Neuron (in vitro differentiated cells): Measurements from ENCODE around the gene DRAM2.

Source experiments
- H2AFZ ChIP-seq: one replicate; pipeline ENCODE4 v1.6.1; 2013; ENCODE audit warnings: low read depth, mild to moderate bottlenecking, inconsistent platforms, low read length, moderate library complexity
- H3K27me3 ChIP-seq: one replicate; pipeline ENCODE4 v1.6.1; 2013; ENCODE audit warnings: low read length; ENCODE audit not compliant: insufficient read depth
- H3K36me3 ChIP-seq: one replicate; pipeline ENCODE4 v1.6.1; 2013; ENCODE audit warnings: low read length; ENCODE audit not compliant: insufficient read depth
- H3K4me1 ChIP-seq: one replicate; pipeline ENCODE4 v1.6.1; 2013; ENCODE audit warnings: low read length; ENCODE audit not compliant: insufficient read depth
- H3K4me3 ChIP-seq: 2 replicates; pipeline ENCODE4 v1.5.1; 2013; ENCODE audit warnings: mild to moderate bottlenecking, low read length, moderate library complexity
- H3K9me3 ChIP-seq: one replicate; pipeline ENCODE4 v1.6.1; 2013; ENCODE audit warnings: low read length

DRAM2 gene

DNA sequence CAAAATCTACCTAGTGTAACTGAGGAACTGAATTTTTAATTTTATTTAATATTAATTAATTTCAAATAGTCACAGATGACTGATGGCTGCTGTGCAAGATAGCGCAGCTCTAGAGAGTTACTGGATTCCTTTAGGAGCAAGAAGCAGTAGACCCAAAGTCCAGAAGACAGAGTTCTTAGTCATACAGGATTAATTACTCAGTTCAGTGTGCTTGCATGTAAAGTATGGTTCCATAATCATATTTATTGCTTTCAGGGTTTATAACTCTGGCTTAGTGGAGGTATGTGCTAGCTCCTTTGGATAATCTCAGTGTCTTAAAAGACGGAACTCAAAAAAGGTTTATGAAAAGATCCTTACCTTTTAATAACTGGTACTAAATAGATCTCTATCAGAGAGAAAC is 17.5 kb upstream of the DRAM2 start:
- Histone ChIP-seq H3K36me3 (peaks cover 28% of the 10 kb centered on the region), H3K4me3 (no peak overlapping the region), H3K9me3 (peaks cover 5% of the 10 kb centered on the region)

DNA sequence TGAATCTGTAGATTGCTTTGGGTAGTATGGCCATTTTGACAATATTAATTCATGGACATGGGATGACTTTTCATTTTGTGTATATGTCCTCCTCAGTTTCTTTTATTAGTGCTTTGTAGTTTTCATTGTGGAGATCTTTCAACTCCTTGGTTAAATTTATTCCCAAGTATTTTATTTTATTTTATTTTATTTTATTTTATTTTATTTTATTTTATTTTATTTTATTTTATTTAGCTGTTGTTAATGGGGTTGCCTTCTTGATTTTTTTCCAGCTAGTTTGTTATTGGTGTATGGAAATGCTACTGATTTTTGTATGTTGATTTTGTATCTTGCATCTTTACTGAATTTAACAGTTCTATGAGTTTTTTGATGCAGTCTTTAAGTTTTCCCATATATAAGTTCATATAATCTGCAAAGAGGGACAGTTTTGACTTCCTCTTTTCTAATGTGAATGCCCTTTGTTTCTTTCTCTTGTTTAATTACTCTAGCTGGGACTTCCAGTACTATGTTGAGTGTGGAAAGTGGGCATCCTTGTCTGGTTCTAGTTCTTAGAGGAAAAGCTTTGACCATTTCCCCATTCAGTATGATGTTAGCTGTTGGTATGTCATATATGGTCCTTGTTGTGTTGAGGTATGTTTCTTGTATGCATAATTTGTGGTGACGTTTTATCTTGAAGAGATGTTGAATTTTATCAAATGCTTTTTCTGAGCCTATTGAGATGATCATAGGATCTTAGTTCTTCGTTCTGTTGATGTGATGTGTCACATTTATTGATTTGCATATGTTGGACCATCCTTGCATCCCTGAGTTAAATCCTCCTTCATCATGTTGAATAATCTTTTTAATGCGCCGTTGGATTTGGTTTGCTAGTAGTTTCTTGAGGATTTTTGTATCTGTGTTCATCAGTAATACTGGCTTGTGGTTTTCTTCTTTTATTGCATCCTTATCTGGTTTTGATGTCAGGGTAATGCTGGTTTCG is 14.4 kb upstream of the DRAM2 start:
- Histone ChIP-seq H3K4me3 (no peak overlapping the region), H3K9me3 (peaks cover 5% of the 10 kb centered on the region), H3K4me1 (no peaks in the 10 kb centered on the region), H3K27me3 (no peaks in the 10 kb centered on the region), H2AFZ (no peak overlapping the region), H3K36me3 (peaks cover 32% of the 10 kb centered on the region)

More for the DNA sequence above, 17.5 kb upstream of the DRAM2 start:
- H3K4me1 ChIP-seq: no peaks in the 10 kb centered on the region
- H2AFZ ChIP-seq: no peak overlapping the region
- no peaks in the 10 kb centered on the region for H3K27me3 ChIP-seq

DNA sequence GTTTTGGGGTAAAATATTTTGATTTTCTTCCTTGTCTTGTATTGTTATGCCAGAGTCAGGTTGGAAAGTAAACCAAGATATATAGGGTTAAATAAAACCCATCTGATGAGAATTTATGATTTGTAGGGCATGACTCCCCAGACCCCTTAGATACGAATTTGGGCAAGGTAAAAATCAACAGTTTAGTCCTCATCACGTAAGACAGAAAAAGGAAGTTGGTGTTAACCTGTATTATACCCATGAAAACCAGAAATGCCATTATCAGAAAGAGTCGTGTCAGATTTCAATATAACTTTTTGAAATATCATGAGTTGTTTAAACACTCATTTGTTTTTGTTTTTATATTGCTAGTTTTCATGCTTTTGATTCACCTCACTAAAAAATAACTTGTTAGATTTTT is 11.9 kb upstream of the DRAM2 start:
- Histone ChIP-seq H3K36me3 (peaks cover 50% of the 10 kb centered on the region), H3K9me3 (peaks cover 5% of the 10 kb centered on the region)

DNA sequence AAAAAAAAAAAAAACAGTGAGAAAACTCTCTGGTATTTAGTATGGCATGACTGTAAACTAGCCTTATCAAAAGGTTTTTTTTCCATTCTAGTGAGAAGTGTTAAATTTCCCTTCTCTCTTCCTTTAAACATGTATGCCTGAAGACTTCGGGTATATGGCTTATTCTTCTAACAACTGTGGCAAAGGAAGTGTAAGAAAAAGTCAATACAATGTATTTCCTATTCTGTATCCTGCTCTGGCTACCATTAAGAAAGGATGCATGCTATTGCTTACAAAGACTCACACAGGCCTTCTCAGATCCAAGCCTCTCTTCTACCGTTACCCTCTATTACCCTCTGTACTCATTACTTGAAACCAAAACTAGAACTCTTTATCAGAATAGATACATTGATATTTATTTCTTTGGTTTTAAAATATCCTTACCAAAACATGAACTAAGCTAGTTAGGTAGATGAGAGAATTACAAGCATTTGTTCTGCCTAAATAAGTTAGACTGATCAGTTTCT is 8.5 kb upstream of the DRAM2 start:
- Histone ChIP-seq H3K36me3 (peaks cover 50% of the 10 kb centered on the region), H3K4me1 (no peaks in the 10 kb centered on the region), H3K27me3 (no peaks in the 10 kb centered on the region), H2AFZ (no peak overlapping the region), H3K4me3 (no peak overlapping the region), H3K9me3 (no peaks in the 10 kb centered on the region)

More for the DNA sequence above, 11.9 kb upstream of the DRAM2 start:
- Histone ChIP-seq H3K27me3 (no peaks in the 10 kb centered on the region), H2AFZ (no peak overlapping the region), H3K4me3 (no peak overlapping the region), H3K4me1 (no peaks in the 10 kb centered on the region)

DNA sequence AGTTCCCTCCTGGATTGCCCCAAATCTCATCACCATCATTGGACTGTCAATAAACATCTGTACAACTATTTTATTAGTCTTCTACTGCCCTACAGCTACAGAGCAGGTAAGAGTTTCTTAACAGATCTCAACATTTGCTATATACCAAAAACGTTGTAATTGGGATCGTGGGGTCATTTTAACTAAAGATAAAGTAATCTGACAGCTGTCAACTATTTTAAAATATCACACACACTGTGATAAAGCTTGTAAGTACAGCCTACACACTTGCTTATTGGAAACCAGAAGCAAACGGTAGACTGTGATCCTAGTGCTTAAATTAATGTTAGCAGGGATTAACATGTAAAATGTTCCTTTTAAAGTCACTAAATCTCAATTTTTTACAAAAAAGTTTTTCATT is 8.1 kb upstream of the DRAM2 start:
- Histone ChIP-seq H3K4me3 (no peak overlapping the region), H3K4me1 (no peaks in the 10 kb centered on the region), H3K36me3 (peaks cover 45% of the 10 kb centered on the region), H3K27me3 (no peaks in the 10 kb centered on the region), H3K9me3 (no peaks in the 10 kb centered on the region), H2AFZ (no peak overlapping the region)

DNA sequence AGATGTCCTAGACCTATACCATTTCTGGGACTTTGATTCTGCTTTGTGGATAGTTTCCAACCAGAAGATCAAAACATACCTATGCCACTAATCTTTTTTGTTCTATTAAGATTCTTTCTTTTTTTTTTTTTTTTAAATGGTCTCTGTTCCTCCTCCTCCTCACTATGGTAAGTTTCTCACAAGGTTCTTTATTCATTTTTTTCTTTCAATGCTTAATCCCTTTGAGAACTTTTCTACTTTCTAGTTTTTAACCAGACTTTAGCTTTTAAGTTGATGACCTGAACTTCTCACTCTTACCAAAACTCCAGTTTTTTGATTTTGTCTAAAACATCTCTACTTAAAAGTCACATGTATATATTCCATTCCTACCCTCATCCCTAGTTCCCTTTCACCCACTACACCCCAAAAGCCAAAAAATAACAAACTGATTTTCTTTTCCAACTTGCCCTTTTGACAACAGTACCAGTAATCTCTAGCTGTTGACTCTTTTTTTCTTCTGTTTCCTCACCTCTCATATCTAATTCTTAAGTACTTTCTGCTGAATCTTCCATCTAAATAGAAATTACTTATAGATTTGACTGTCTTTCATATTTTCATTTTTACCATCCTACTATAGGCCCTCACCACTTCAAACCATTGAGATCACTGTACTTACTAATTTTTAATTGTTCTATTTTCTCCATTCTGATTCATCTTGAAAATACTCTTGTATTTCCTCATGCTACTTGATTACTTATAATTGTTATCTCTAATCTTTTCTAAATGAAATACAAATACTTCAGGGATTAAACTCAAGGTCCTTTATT is 6.3 kb upstream of the DRAM2 start:
- Histone ChIP-seq H3K4me3 (no peak overlapping the region), H2AFZ (no peak overlapping the region), H3K4me1 (peaks cover 14% of the 10 kb centered on the region), H3K27me3 (no peaks in the 10 kb centered on the region), H3K36me3 (peaks cover 38% of the 10 kb centered on the region), H3K9me3 (no peaks in the 10 kb centered on the region)

DNA sequence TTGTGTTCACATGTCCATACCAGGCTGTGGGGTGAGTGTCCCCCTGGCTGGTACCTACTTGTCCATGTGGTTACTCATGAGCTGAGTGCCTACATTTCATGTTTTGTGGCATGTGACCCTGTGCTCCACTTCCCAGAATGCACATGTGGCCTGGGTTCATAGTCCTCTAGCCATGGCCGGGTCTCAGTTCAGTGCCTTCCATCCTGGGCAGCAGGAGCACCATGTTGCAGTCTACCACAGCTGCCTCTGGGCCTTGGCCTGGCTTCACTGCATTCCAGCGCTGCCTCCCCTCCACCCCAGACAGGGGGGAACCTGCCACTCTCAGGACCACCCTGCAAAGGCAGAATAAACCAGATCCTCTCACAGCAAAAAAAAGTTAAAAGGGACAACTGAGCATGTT is 5.6 kb upstream of the DRAM2 start:
- H3K4me1 ChIP-seq: peaks cover 20% of the 10 kb centered on the region
- no peaks in the 10 kb centered on the region for H3K27me3 ChIP-seq
- H2AFZ ChIP-seq: no peak overlapping the region
- no peaks in the 10 kb centered on the region for H3K9me3 ChIP-seq
- H3K4me3 ChIP-seq: no peak overlapping the region
- H3K36me3 ChIP-seq: peaks cover 35% of the 10 kb centered on the region

DNA sequence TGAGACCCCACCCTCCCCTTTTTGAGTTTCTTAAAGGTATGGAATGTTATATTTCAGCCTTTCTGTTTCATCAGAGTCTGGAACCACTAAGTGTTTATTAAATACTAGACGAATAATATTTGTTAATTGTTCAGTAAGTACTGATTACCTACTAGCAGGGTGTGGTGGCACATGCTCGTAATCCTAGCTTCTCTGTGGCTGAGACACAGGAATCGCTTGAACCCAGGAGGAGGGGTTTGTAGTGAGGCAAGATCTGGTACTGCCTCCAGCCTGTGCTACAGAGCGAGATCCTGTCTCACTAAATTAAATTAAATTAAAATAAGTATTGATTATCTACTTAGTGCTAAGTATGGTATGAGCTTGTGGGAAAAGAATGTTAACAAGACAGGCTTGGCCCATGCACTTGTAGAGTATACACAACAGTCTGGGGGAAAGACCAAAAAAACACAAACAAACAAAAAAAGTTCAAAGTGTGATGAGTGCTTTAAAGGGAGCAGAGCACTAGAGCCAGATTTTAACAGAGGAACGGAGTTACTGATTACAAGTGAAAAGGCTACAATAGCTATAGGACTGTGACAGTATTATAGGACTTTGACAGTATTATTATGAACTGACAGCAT is 2.6 kb upstream of the DRAM2 start:
- H3K27me3 ChIP-seq: no peaks in the 10 kb centered on the region
- no peak overlapping the region for H3K4me3 ChIP-seq
- peaks cover 30% of the 10 kb centered on the region for H3K4me1 ChIP-seq
- no peaks in the 10 kb centered on the region for H3K9me3 ChIP-seq
- no peak overlapping the region for H2AFZ ChIP-seq
- peaks cover 7% of the 10 kb centered on the region for H3K36me3 ChIP-seq

DNA sequence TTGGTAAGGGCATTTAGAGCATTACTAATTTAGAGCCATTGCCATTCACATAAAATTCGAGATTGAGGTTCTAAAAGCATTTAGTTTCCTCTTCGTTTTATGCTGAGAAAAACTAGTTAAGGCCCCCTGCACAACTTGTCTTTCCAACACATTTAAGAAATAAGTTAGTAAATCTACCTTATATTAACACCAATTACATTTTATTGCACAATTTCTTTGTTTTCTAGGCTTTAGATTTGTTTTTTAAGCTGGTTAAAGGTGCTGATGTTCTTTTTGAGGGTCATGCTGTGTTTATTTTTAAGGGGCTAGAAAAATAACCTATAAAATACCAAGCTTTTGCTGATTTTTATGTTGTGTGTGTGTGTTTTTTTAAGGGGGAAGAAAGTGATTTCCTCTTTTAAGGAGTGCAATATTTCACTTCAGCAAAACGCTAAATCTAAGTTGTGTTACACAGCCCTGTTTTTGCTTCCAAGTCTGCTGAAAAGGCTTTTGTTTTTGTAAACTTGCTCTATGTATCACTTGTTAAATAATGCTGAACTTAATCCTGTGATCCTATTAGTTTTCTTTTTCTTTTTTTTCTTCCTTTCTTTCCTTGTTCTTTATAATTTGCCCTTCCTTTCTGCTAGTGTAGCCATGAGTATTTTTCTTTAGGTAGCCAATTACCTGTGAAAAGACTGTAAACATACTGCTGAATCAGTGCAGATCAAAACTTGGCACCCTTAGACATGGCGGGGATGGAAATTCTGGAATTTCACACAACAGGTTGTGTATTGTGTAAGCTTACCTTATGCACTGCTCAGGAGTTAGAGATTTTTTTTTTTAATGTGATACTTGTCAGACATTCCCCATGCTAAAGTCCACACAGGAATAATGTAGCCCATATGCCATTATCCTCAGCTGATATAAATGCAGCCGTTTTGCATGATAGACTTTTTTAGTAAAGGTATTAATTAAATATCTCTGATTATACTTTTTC is 1.6 kb upstream of the DRAM2 start:
- peaks cover 30% of the 10 kb centered on the region for H3K4me1 ChIP-seq
- no peaks in the 10 kb centered on the region for H3K9me3 ChIP-seq
- no peaks in the 10 kb centered on the region for H3K27me3 ChIP-seq
- H3K4me3 ChIP-seq: peak overlapping the region; percentile 97
- H3K36me3 ChIP-seq: peaks cover 11% of the 10 kb centered on the region
- no peak overlapping the region for H2AFZ ChIP-seq

DNA sequence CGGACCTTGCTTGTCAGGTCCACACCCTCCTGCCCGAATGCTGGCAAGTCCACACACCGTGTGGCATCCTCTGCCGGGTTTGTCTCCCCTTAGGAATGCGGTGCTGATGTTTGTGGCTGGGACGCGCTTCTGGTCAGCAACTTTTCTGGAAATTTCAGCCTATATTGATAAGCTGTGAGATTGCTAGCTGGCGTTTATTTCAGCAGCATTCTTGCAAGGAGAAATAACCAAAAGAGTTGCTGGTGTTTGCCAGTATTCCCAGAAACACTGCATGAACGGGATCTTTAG is 731 bp upstream of the DRAM2 start:
- H2AFZ ChIP-seq: peak overlapping the region; percentile 98
- H3K4me1 ChIP-seq: peaks cover 30% of the 10 kb centered on the region
- peaks cover 12% of the 10 kb centered on the region for H3K36me3 ChIP-seq
- peak overlapping the region; percentile 97 for H3K4me3 ChIP-seq
- no peaks in the 10 kb centered on the region for H3K9me3 ChIP-seq
- H3K27me3 ChIP-seq: no peaks in the 10 kb centered on the region

DNA sequence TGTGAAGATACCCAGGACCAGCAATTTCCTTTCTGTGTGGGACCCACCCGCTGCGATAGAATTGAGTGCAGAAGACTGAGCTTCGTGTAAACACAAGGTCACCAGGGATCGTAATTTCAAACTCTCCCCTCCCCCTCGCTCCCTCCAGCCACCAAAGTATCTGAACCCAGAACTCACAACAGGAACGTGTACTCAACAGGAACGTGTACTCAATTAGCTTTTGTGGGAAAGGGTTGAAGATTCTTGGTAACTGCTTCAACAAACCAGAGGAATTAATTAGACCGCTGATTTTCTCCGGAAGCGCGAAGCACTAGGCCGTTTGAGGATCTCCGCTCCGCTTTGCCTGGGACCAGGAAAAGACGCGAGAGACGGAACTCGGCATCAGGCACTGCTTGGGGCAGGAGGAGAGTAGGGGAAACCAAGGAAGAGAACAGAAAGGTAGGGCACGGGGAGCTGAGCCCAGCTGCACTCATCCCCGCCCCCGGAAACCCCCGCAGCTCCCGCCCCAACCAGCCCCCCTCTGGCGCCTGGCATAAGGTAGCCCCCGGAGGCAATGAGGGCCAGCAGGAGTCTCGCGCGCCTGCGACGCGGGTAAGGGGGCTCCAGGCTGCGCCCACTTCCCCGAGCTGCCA is 453 bp downstream of the DRAM2 start:
- H3K36me3 ChIP-seq: peaks cover 16% of the 10 kb centered on the region
- H3K9me3 ChIP-seq: no peaks in the 10 kb centered on the region
- H3K4me3 ChIP-seq: peak overlapping the region; percentile 97
- H3K4me1 ChIP-seq: peaks cover 30% of the 10 kb centered on the region
- H3K27me3 ChIP-seq: no peaks in the 10 kb centered on the region
- peak overlapping the region; percentile 98 for H2AFZ ChIP-seq

DNA sequence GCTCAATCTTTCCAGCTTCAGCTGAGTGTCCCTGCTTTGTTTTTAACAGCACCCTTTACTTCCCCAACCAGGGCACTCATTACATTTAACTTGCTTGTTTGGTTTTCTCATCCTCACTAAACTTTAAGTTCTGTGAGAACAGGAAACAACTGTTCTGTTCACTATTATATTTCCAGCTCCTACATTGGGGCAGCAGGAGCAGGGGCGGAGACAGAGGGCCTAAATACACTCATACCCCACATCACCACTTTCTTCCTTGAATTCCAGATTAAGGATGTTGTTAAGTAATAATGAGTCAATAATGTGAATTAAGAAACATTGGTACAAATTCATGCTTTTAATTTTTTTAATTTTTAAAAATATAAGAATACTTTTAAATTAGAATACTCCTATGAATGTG is 6.0 kb downstream of the DRAM2 start:
- H3K4me1 ChIP-seq: peaks cover 9% of the 10 kb centered on the region
- peaks cover 16% of the 10 kb centered on the region for H3K36me3 ChIP-seq
- no peaks in the 10 kb centered on the region for H3K27me3 ChIP-seq
- H3K9me3 ChIP-seq: no peaks in the 10 kb centered on the region
- H3K4me3 ChIP-seq: no peak overlapping the region
- no peak overlapping the region for H2AFZ ChIP-seq
